K562 (cell line): ENCODE measurements around the gene HOXB4. TPM values are rescaled to one million over a fixed set of nuclear protein-coding genes. Genes with fewer than 3 reads are reported as not detected.
A peak's percentile ranks its signal among the peaks of the same experiment; 100 is the strongest.

ENCODE experiments used
- ARHGAP35 ChIP-seq: fragments of 450-650 bp; IDR thresholded peaks from 2 replicates; pipeline ENCODE4 v1.6.1; 2018; ENCODE audit not compliant: partially characterized antibody
- ASH1L ChIP-seq: fragments of 450-650 bp; IDR thresholded peaks from 2 replicates; pipeline ENCODE4 v1.6.1; 2018; ENCODE audit warnings: borderline replicate concordance, mild to moderate bottlenecking, low read depth; ENCODE audit not compliant: partially characterized antibody
- CBFA2T3 ChIP-seq: fragments of 450-650 bp; IDR thresholded peaks from 2 replicates; pipeline ENCODE4 v1.6.1; 2017
- CBX3 ChIP-seq, 2 experiments: IDR thresholded peaks; 1 replicate in 1 of 2; 2 replicates in 1 of 2; pipeline ENCODE4 v1.6.1; 2012; ENCODE audit warnings: inconsistent platforms in 2 of 2, low read length in 2 of 2, borderline replicate concordance in 1 of 2, control low read depth in 1 of 2
- CC2D1A ChIP-seq: fragments of 450-650 bp; IDR thresholded peaks from 2 replicates; pipeline ENCODE4 v1.6.1; 2017; ENCODE audit warnings: mild to moderate bottlenecking
- CCAR2 ChIP-seq: fragments of 200-400 bp; formaldehyde crosslinking; IDR thresholded peaks from 2 replicates; pipeline ENCODE4 v1.6.1; 2017; ENCODE audit warnings: mild to moderate bottlenecking, low read depth, low read length
- DACH1 ChIP-seq: fragments of 450-650 bp; IDR thresholded peaks from 2 replicates; pipeline ENCODE4 v1.6.1; 2018; ENCODE audit not compliant: partially characterized antibody
- EP300 ChIP-seq: IDR thresholded peaks from 2 replicates; pipeline ENCODE4 v1.6.1; 2012; ENCODE audit warnings: low read length, improper control_type of control experiment
- KDM1A ChIP-seq, 2 experiments: fragments of 450-650 bp; IDR thresholded peaks; 2 replicates each; pipeline ENCODE4 v1.6.1; 2016; ENCODE audit warnings: mild to moderate bottlenecking in 2 of 2
- MCM2 ChIP-seq: fragments of 450-650 bp; IDR thresholded peaks from 2 replicates; pipeline ENCODE4 v1.6.1; 2017; ENCODE audit warnings: low read depth, mild to moderate bottlenecking
- MCM5 ChIP-seq: fragments of 450-650 bp; IDR thresholded peaks from 2 replicates; pipeline ENCODE4 v1.6.1; 2016; ENCODE audit warnings: low read depth
- MLLT1 ChIP-seq, 2 experiments: fragments of 450-650 bp; IDR thresholded peaks; 2 replicates each; pipeline ENCODE4 v1.6.1; 2016
- NR2C2 ChIP-seq, 2 experiments: fragments of 200-800 bp in 1 of 2; sonication (Bioruptor generic) in 1 of 2; sonication (generic) in 1 of 2; formaldehyde crosslinking in 1 of 2; IDR thresholded peaks; 2 replicates each; pipeline versions ENCODE4 v1.6.1 to v1.8.0; 2016 to 2022; ENCODE audit warnings: mild to moderate bottlenecking in 1 of 2, missing compliant biosample characterization in 1 of 2, missing genetic modification characterization in 1 of 2, missing genetic modification reagents in 1 of 2
- PRPF4 ChIP-seq: fragments of 200-400 bp; formaldehyde crosslinking; IDR thresholded peaks from one replicate; pipeline ENCODE4 v1.6.1; 2017; ENCODE audit warnings: low read length, low read depth, mild to moderate bottlenecking; ENCODE audit not compliant: insufficient read depth, poor library complexity, severe bottlenecking
- PURB ChIP-seq: sonication (generic); formaldehyde crosslinking; IDR thresholded peaks from 2 replicates; pipeline ENCODE4 v1.9.0; 2021; ENCODE audit warnings: low read depth, mild to moderate bottlenecking, missing genetic modification reagents
- RFX1 ChIP-seq: fragments of 450-650 bp; IDR thresholded peaks from 2 replicates; pipeline ENCODE4 v1.6.1; 2016; ENCODE audit warnings: mild to moderate bottlenecking, moderate library complexity
- SMAD1 ChIP-seq: fragments of 150-350 bp; IDR thresholded peaks from 2 replicates; pipeline ENCODE4 v1.6.1; 2014; ENCODE audit warnings: low read length, low read depth; ENCODE audit not compliant: partially characterized antibody
- SREBF1 ChIP-seq: fragments of 150-350 bp; IDR thresholded peaks from 2 replicates; pipeline ENCODE4 v1.6.1; 2014; ENCODE audit warnings: antibody characterized with exemption, low read depth, low read length, borderline replicate concordance
- USF2 ChIP-seq: sonication (generic); formaldehyde crosslinking; IDR thresholded peaks from 2 replicates; pipeline ENCODE4 v1.5.0; 2020; ENCODE audit warnings: missing genetic modification reagents
- XRCC4 ChIP-seq: IDR thresholded peaks from one replicate; pipeline ENCODE4 v1.6.1; 2011; ENCODE audit not compliant: insufficient read depth, insufficient read length; ENCODE audit errors: extremely low read depth
- ZNF134 ChIP-seq: fragments of 250-450 bp; sonication (Bioruptor Pico); conservative IDR thresholded peaks from 2 replicates; pipeline ENCODE4 v1.4.0; 2020
- ZNF143 ChIP-seq: sonication (generic); formaldehyde crosslinking; IDR thresholded peaks from 2 replicates; pipeline ENCODE4 v1.9.0; 2022; ENCODE audit warnings: mild to moderate bottlenecking, missing genetic modification reagents
- ZNF24 ChIP-seq: fragments of 450-650 bp; IDR thresholded peaks from 2 replicates; pipeline ENCODE4 v1.6.1; 2016
- ZNF324 ChIP-seq: fragments of 250-450 bp; sonication (Bioruptor Pico); IDR thresholded peaks from 2 replicates; pipeline ENCODE4 v1.4.0; 2020; ENCODE audit warnings: mild to moderate bottlenecking
- ZNF384 ChIP-seq: IDR thresholded peaks from 2 replicates; pipeline ENCODE4 v1.6.1; 2012; ENCODE audit warnings: low read depth, low read length, improper control_type of control experiment
- polyA plus RNA-seq, 8 experiments: library from polyadenylated mRNA; depleted of rRNA in 4 of 8; stranded (reverse) in 5 of 8; unstranded in 3 of 8; fragments of >200 nt; fragmentation: Nextera tagmentation in 2 of 8; fragmentation: Illumina TruSeq in 1 of 8; extraction: Ambion mirVana in 2 of 8; extraction: Trizol in 1 of 8; gene quantifications; 2 replicates each; pipeline versions ENCODE4 v1.2.1 to v1.2.3, GENCODE V29; 2011 to 2014; ENCODE audit warnings: inconsistent platforms in 1 of 8, missing spikeins in 1 of 8
- total RNA-seq, 7 experiments: library from RNA; depleted of rRNA in 6 of 7; stranded (reverse); fragments of >200 nt in 6 of 7; fragmentation: Illumina TruSeq in 2 of 7; extraction: Trizol in 2 of 7; gene quantifications; 2 replicates each; pipeline versions ENCODE4 v1.2.1 to v1.2.3, GENCODE V29; 2011 to 2021; ENCODE audit warnings: low replicate concordance in 1 of 7
- TF ChIP-seq, protein P1 (sequence below): sonication (generic); formaldehyde crosslinking; IDR thresholded peaks from 2 replicates; pipeline ENCODE4 v1.4.0; 2020; ENCODE audit warnings: mild to moderate bottlenecking, missing genetic modification reagents

The HOXB4 gene
- total and polyA plus RNA-seq, 9 of the 15 experiments (the other 6 are each of a cell fraction or from before 2014, with no cell fraction given) = 1.6 to 34.9 (median 14.9) TPM

DNA sequence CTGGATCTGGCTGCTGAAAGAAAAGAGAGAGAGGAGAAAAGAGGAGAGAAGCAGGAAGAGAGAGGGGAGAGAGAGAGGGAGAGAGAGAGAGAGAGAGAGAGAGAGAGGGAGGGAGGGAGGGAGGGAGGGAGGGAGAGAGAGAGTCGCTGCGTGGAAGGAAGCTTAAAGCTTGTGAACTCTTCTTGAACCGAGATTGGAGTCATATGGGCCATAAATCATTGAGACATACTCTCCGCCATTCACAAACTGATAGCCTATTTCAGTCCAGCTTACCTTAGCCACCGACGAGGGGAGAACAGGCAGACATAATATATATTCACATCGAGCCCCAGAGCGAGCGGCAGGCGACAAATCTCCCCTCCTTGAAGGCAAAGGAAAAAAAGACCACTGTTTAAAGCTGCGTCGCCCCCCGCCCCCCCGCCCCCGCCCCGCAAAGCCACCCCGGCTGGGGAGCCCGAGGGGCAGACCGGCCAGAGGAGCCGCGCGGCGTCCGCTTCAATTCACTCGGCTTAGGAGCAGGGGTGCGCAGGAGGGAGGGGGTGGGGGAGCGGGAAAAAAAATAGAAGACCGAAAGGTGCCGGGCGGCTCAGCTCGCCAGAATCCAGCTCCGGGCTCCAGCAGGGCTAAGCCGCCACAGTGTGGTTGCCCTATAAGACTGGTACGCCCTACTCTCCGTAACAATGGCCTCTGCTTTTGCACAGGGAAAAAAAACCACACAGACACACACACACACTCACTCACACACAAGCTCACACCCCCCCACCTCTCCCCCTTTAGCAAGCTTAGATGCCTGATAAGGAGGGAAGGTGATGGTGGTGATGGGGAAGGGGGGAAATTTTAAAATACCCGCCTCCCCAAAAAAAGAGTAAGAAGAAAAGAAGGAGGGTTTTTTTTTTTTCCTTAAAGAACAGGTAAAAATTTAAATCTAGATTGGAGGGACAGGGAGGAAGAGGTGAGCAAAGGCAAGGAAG lies 22.6 kb downstream of the HOXB4 start (continued):
- TF ChIP-seq ZNF134 (no peak), ZNF24 (no peak), RFX1 (no peak), PRPF4 (no peak), CBFA2T3 (peak; percentile 68), CC2D1A (peak; percentile 55; the same call in 1 of the 2 replicates), ASH1L (no peak), ZNF324 (CRISPR knock-in tag) (no peak), SREBF1 (no peak), SMAD1 (peak; percentile 72), ZNF143 (CRISPR knock-in tag) (no peak), EP300 (peak; percentile 85), MLLT1 (IDR thresholded peaks at IDR 0.05) (peak; percentile 85 to 90), CBX3 (IDR thresholded peaks at IDR 0.05; ENCODE audit: borderline replicate concordance in 1 of 2, low read length in 2 of 2) (peak in 1 of 2 experiments; percentile 60; a peak in 1 of 3 replicates), DACH1 (peak; percentile 47), MCM5 (no peak), ZNF384 (peak; percentile 56), XRCC4 (no peak), NR2C2 (CRISPR knock-in tag; IDR thresholded peaks at IDR 0.05) (no peak), NR2C2 (tag; IDR thresholded peaks at IDR 0.05) (peak; percentile 87), ARHGAP35 (peak; percentile 68), MCM2 (no peak), PURB (no peak), CCAR2 (no peak), KDM1A (IDR thresholded peaks at IDR 0.05) (peak; percentile 90 to 94), USF2 (CRISPR knock-in tag) (no peak)
- TF ChIP-seq, protein P1, sequence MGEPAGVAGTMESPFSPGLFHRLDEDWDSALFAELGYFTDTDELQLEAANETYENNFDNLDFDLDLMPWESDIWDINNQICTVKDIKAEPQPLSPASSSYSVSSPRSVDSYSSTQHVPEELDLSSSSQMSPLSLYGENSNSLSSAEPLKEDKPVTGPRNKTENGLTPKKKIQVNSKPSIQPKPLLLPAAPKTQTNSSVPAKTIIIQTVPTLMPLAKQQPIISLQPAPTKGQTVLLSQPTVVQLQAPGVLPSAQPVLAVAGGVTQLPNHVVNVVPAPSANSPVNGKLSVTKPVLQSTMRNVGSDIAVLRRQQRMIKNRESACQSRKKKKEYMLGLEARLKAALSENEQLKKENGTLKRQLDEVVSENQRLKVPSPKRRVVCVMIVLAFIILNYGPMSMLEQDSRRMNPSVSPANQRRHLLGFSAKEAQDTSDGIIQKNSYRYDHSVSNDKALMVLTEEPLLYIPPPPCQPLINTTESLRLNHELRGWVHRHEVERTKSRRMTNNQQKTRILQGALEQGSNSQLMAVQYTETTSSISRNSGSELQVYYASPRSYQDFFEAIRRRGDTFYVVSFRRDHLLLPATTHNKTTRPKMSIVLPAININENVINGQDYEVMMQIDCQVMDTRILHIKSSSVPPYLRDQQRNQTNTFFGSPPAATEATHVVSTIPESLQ (CRISPR knock-in tag) = no peak
